ENCODE data around the gene CELSR1. TPM values are rescaled to one million over a fixed set of nuclear protein-coding genes. Genes with fewer than 3 reads are reported as not detected.
"Not testable (repeated sequence)": the region's sequence is repeated elsewhere in the genome, so short reads cannot be mapped to it uniquely, and the experiment has no call there.

The CELSR1 gene
- total RNA-seq, 1 donor from 2014 or later: 2.1 TPM

- peaks cover 4 to 12% (median 10%) of the 10 kb centered on the region in 3 donors for H3K4me1 ChIP-seq (ENCODE audit: control insufficient read depth in 3 of 3, insufficient read depth in 3 of 3, low read length in 3 of 3)
- H3K36me3 ChIP-seq (ENCODE audit: control insufficient read depth in 3 of 3, insufficient read depth in 3 of 3, low read length in 3 of 3); H3K27ac ChIP-seq (ENCODE audit: low read depth, low read length); H3K4me3 ChIP-seq (ENCODE audit: low read length in 3 of 3); H3K9me3 ChIP-seq (ENCODE audit: control insufficient read depth in 3 of 3, low read length in 3 of 3); H3K27me3 ChIP-seq (ENCODE audit: control insufficient read depth in 3 of 3, insufficient read depth in 3 of 3, low read length in 3 of 3); H3K9ac ChIP-seq (ENCODE audit: low read depth in 1 of 3, low read length in 3 of 3): not testable (repeated sequence)
These were observed 224.6 kb downstream of the CELSR1 start for GRCh38 chr22:46312848-46313247.

- H3K4me1 ChIP-seq (ENCODE audit: control insufficient read depth in 3 of 3, insufficient read depth in 3 of 3, low read length in 3 of 3): peaks cover 4 to 12% (median 10%) of the 10 kb centered on the region in 3 donors
- H3K27ac ChIP-seq (ENCODE audit: low read depth, low read length): no peak overlapping the region
- H3K9ac ChIP-seq (ENCODE audit: low read depth in 1 of 3, low read length in 3 of 3): no peak overlapping the region
- no peaks in the 10 kb centered on the region for H3K36me3 ChIP-seq (ENCODE audit: control insufficient read depth in 3 of 3, insufficient read depth in 3 of 3, low read length in 3 of 3)
- H3K9me3 ChIP-seq (ENCODE audit: control insufficient read depth in 3 of 3, low read length in 3 of 3): no peaks in the 10 kb centered on the region
- H3K4me3 ChIP-seq (ENCODE audit: low read length in 3 of 3): no peak overlapping the region
- H3K27me3 ChIP-seq (ENCODE audit: control insufficient read depth in 3 of 3, insufficient read depth in 3 of 3, low read length in 3 of 3): no peaks in the 10 kb centered on the region
These were observed 225.4 kb downstream of the CELSR1 start for GRCh38 chr22:46312056-46312455.

Other genes starting within 250 kb of the CELSR1 start
- 3.1 TPM for gene GTSE1, start 240.8 kb downstream of the CELSR1 start, total RNA-seq
- 16.7 TPM for gene TRMU, start 201.9 kb downstream of the CELSR1 start, total RNA-seq
- 26.1 TPM for gene GRAMD4, start 82.8 kb upstream of the CELSR1 start, total RNA-seq
- 18.3 TPM for gene CERK, start 200.6 kb upstream of the CELSR1 start, total RNA-seq
- 6.8 TPM for gene TBC1D22A, start 225.0 kb upstream of the CELSR1 start, total RNA-seq